HG03439 (cell line): Measurements from ENCODE around the gene PARN.
A peak's percentile ranks its signal among the peaks of the same experiment; 100 is the strongest.
"Not testable (repeated sequence)": the region's sequence is repeated elsewhere in the genome, so short reads cannot be mapped to it uniquely, and the experiment has no call there.

Source experiments
- ATAC-seq: cut with Tn5 transposase; IDR thresholded peaks from one replicate; pipeline ENCODE4 v1.9.1; 2021; ENCODE audit warnings: mild to moderate bottlenecking, moderate library complexity; ENCODE audit not compliant: unreplicated experiment

The PARN gene

DNA sequence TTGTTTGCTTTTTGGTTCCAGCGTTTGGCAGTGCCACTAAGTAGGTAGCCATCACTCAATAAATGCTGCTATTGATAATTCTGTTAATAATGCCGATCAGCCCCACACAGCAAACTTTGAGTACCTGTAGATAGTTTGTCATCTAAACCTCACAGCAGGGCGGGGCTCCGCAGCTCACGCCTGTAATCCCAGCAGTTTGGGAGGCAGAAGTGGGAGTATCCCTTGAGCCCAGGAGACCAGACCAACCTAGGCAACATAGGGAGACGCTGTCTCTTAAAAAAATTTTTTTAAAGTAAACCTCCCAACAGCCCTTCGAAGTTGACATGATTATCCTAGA lies 4.3 kb upstream of the PARN start:
- ATAC-seq, result no peak

DNA sequence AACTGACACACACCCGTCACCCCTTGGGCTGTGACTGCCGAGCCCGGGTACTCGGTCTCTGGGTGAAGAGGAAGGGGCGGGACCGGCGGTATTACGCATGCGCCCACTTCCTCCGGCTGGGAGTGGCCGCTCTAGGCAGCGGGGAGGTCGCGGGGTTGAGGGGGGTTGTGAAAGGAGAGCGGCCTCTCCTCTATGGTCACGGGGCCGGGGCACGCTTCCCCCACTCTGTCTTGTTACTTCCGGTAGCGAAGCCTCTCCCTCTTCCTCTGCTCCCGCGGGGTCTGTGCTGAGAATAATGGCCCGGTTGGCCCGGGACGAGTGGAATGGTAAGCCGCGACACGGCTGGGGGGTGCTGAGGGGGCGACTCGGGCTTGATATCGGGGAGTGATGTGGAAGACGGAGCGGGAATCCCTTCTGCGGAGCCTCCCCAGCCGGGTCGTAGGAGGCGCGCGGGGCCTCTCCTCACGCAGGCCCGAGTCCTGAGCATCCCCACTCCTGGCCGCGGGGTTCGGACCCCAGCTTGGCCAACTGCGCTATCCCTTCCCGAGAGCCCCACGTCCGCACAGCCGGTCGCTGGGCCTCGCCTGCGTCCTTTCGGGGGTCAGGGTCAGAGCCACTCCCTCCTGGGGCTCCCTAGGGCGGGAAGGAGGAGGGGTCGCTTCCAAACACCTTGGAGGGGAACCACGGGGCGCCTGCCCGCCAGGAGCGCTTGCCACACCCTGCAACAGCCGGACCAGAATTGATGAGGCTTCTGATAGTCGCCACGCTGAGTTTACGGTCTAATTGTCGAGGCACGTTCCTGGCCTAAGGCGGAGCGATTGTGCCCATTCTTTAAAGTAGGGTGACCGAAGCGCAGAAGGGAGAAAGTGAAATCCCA lies 2.9 kb upstream of the PARN start, which contains the start of gene BFAR:
Gene BFAR, plus strand, starts transcription at position 259 of the 877 bp plus-strand sequence. CDS start 11,396 bp downstream, outside the sequence.
- ATAC-seq, result peak; percentile 68

- ATAC-seq, result not testable (repeated sequence)
Measured at GRCh38 chr16:14630620-14631330, 715 bp upstream of the PARN start.

DNA sequence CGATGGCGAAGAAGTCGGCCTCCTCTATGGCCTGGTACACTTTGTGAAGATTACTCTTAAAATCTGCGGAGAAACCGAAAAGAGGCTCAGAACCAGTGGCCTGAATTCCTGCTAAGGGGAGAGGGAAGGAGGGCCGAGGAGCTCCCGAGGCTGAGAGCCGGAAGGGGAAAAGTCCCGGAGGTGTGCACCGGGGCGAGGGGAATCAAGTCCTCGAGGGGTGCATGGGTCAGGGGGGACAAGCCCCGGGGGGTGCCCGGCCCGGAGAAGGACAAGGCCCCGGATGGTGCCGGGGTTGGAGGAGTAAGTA lies 495 bp downstream of the PARN start:
- no peak for ATAC-seq

DNA sequence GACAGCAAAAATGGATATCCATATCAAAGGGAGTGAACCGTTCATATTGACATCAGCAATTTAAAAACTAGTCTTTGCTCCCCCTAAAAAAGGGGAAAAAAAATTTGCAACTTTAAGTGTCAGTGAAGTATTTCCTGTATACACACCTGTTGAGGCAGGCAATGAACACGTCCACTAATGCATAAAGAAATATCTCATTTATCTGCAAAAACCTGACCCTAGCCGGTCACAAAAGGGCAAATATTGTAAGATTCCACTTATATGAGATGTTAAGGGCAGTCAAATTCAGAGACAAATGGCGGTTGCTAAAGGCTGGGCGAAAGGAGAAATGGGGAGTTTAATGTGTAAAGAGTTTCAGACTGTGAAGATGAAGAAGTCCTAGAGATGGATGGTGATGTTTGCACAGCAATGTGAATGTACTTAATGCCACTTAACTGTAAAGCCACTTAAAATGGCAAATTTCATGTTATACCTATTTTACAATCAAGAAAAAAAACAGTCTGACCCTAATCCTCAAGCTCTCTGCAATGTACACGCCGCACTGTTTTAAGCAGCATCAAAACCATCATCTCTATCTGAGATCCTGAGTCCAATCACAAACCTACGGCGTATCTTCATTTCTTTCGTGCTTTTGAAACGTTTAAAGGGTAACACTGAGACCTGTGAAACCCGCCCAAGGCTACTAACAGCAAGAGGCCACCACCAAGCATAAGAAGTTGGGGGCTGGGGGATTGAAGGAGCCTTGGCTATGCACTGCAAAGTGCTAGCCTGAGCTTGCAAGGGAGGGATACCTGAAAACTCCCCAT lies 1.1 kb downstream of the PARN start:
- no peak for ATAC-seq

DNA sequence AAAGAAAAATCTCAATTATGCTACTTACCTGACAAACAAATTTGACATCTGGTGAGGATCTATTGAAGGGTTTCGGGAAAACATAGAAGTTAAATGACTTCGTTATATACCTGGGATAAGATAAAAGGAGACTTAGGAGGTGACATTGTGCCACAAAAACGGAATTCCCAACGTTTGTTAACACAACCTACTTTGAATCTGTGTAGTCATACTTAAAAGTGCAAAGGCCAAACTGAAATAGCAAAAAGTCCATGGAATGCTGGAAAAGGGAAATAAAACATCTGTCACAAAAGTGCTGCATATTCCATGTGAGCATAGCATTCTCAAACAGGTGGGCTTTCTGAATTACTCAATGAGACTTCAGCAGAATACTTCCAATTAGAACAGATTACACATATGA lies 3.0 kb downstream of the PARN start:
- ATAC-seq, result no peak

DNA sequence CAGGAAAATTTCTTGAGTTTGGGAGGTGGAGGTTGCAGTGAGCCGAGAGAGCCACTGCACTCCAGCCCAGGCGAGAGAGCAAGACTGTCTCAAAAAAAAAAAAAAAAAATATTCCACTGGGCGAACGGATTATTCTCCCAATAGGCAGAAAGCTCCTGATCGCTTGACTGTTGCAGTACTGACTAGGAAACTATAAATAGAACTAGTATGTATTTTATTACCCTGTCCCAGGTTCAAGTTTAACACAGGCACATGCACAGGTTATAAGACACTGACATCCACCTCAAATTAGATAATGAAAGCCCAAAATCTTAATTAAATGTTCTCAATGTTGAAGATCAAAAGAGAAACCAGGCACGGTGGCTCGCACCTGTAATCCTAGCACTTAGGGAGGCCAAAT lies 11.5 kb downstream of the PARN start:
- ATAC-seq, result no peak

GRCh38 chr16:14616280-14616679 lies 13.8 kb downstream of the PARN start:
- ATAC-seq, result no peak

GRCh38 chr16:14613991-14614390 lies 16.1 kb downstream of the PARN start:
- no peak for ATAC-seq

DNA sequence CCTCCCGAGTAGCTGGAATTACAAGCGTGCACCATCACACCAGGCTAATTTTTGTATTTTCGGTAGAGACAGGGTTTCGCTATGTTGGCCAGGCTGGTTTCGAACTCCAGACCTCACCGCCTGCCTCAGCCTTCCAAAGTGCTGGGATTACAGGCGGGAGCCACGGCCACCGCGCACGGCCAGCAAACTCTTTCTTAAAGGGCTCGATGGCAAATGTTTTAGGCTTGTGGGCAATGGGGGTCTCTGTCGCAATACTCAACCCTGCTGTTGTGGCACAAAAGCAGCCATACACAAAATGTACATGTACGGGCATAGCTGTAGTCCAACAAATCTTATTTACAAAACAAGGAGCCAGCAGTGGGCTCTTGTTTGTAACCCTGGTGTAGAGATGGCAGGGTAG lies 18.4 kb downstream of the PARN start:
- ATAC-seq, result no peak

GRCh38 chr16:14609716-14610115 lies 20.3 kb downstream of the PARN start:
- no peak for ATAC-seq

- no peak for ATAC-seq
Measured at GRCh38 chr16:14608604-14609003, 21.5 kb downstream of the PARN start.

- no peak for ATAC-seq
Measured at GRCh38 chr16:14608111-14608566, 21.9 kb downstream of the PARN start.

DNA sequence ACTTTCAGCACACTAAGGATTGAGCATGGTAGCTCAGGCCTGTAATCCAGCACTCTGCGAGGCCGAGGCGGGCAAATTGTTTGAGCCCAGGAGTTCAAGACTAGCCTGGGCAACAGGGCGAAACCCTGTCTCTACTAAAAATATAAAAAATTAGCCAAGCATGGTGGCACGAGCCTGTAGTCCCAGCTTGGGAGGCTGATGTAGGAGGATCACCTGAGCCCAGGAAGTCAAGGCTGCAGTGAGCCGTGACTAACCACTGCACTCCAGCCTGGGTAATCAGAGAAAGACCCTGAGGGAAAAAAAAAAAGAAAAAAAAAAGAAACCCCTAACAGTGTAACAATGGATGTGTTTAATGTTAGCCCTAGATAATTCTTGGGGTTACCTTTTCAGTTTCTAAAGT lies 24.0 kb downstream of the PARN start:
- no peak for ATAC-seq

GRCh38 chr16:14602443-14602963 lies 27.6 kb downstream of the PARN start:
- no peak for ATAC-seq

DNA sequence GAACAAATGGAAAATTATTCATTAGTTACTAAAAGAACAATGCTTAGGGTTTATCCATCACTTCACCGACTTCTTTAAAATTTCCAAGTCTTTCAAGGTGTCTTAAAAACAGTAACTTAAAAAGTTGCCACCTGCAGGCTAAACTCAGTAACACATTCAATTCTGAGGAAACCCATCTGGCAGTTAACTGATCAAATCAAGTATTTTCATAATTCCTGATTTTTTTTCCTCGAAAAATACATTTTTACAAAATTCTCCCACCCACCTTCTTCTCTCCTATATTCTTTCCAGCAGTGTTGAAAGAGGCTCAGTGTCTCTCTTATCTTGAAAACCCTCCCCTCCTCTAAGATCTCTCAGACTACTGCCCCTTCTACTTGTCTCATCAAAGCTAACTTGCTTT lies 29.9 kb downstream of the PARN start:
- no peak for ATAC-seq

DNA sequence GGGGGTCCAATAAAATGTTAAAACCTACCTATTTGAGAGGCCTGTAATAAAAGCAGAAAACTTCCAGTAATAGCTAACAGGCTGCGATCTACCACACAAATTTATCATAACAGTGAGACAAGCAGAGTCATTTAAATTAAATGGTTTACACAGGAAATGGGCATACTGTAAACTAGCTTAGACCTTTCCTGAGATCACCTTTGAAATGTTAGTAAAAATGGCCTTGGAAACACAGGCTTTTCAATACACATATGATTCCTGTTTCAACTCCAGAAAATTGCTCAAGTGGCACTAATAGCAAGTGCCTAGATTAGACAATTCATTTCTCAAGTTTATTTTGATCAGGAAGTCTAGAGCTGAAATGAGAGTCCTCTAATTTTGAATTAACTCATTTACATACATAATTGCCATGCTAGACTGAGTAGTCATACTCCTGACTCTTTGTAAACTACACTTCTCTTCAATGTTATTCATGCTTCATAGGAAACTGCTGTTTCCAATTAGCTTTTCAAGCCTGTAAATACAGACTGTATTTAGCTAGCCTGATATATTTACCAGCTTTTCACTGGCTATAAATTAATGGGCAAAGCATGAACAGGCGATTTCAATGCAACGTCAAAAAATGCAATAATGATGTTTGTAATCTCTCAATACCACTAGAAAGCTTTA lies 43.3 kb downstream of the PARN start:
- no peak for ATAC-seq

GRCh38 chr16:14585287-14585686 lies 44.8 kb downstream of the PARN start:
- ATAC-seq, result no peak

DNA sequence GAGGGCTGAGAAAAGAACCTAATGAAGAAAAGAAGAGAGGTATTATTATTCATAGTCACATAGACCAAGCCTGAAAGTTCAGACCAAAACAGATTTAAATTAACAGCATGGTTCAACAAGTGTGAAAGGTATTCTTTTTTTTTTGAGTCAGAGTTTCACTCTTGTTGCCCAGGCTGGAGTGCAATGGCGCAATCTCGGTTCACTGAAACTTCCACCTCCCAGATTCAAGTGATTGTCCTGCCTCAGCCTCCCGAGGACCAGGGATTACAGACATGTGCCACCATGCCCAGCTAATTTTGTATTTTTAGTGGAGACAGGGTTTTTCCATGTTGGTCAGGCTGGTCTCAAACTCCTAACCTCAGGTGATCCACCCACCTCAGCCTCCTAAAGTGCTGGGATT lies 49.1 kb downstream of the PARN start:
- ATAC-seq, result not testable (repeated sequence)

DNA sequence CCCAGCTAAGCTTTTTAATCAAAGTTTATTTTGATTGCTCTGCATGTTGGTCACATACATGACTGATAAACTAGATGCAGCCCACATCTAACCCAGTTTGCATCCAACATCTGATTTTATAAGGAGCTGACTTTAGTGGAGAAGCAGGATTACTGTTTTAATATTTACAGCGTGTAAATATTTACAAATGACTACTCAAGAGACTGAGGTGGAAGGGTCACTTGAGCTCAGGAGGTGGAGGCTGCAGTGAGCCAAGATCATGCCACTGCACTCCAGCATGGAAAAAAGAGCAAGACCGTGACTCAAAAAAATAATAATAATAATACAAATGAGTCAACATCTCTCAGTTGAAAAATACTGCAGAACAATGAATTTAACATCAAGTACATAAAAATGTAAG lies 50.8 kb downstream of the PARN start:
- ATAC-seq, result no peak

- ATAC-seq, result no peak
Measured at GRCh38 chr16:14576532-14576931, 53.5 kb downstream of the PARN start.
